Karpas-422 (cell line): ENCODE measurements around the gene NUP54. TPM values are rescaled to one million over a fixed set of nuclear protein-coding genes. Genes with fewer than 3 reads are reported as not detected.

ENCODE experiments used
- DNase-seq: peaks from one replicate; pipeline ENCODE4 v3.0.0-alpha.2; 2015
- H2AFZ ChIP-seq: fragments of 200-600 bp; sonication (generic); 2 replicates; pipeline ENCODE4 v1.6.1; 2014; ENCODE audit warnings: antibody characterized with exemption, low read length, mixed read lengths
- H3K27ac ChIP-seq: fragments of 200-600 bp; sonication (generic); 2 replicates; pipeline ENCODE4 v1.5.1; 2014; ENCODE audit warnings: mild to moderate bottlenecking, low read length, moderate library complexity
- H3K27me3 ChIP-seq: fragments of 200-600 bp; sonication (generic); 2 replicates; pipeline ENCODE4 v1.6.1; 2014; ENCODE audit warnings: low read length, mixed read lengths
- H3K36me3 ChIP-seq: fragments of 200-600 bp; sonication (generic); 2 replicates; pipeline ENCODE4 v1.6.1; 2014; ENCODE audit warnings: low read length, mixed read lengths; ENCODE audit not compliant: insufficient read depth
- H3K4me1 ChIP-seq: fragments of 200-600 bp; sonication (generic); 2 replicates; pipeline ENCODE4 v1.6.1; 2014; ENCODE audit warnings: mild to moderate bottlenecking, low read length, mixed read lengths
- H3K4me2 ChIP-seq: fragments of 200-600 bp; sonication (generic); 2 replicates; pipeline ENCODE4 v1.6.1; 2014; ENCODE audit warnings: low read length, low read depth, mild to moderate bottlenecking; ENCODE audit not compliant: poor library complexity, severe bottlenecking
- H3K4me3 ChIP-seq: fragments of 200-600 bp; sonication (generic); 2 replicates; pipeline ENCODE4 v1.5.1; 2014; ENCODE audit warnings: mild to moderate bottlenecking, antibody characterized with exemption, low read length, mixed read lengths
- H3K79me2 ChIP-seq: fragments of 200-600 bp; sonication (generic); 2 replicates; pipeline ENCODE4 v1.6.1; 2014; ENCODE audit warnings: mild to moderate bottlenecking, low read length, mixed read lengths
- H3K9ac ChIP-seq: fragments of 200-600 bp; sonication (generic); 2 replicates; pipeline ENCODE4 v1.6.0; 2014; ENCODE audit warnings: low read length
- H3K9me2 ChIP-seq: fragments of 200-600 bp; sonication (generic), shearing (Covaris generic); replicated peaks from 2 replicates; pipeline ENCODE4 v1.6.0; 2014; ENCODE audit warnings: mild to moderate bottlenecking, low read length, moderate library complexity; ENCODE audit not compliant: insufficient read depth
- H3K9me3 ChIP-seq: fragments of 300-700, 200-600 bp; sonication (generic); 2 replicates; pipeline ENCODE4 v1.6.1; 2014; ENCODE audit warnings: low read length, mixed read lengths
- H4K20me1 ChIP-seq: fragments of 200-600 bp; sonication (generic); 2 replicates; pipeline ENCODE4 v1.6.1; 2014; ENCODE audit warnings: mild to moderate bottlenecking, antibody characterized with exemption, low read length, low read depth; ENCODE audit not compliant: insufficient read depth
- total RNA-seq: library from RNA; depleted of rRNA; stranded (reverse); fragments of >200 nt; shearing (Covaris generic); gene quantifications from 2 replicates; pipeline ENCODE4 v1.2.3, GENCODE V29; 2014; ENCODE audit warnings: low replicate concordance

Gene NUP54
- total RNA-seq, 1 experiment from 2014 or later, result 26.3 TPM

- DNase-seq, result no peak
- H2AFZ ChIP-seq, result no peak overlapping the region
- H3K27ac ChIP-seq, result no peak overlapping the region
- no peaks in the 10 kb centered on the region for H3K79me2 ChIP-seq
- H3K36me3 ChIP-seq, result no peaks in the 10 kb centered on the region
- no peaks in the 10 kb centered on the region for H3K27me3 ChIP-seq
- no peak overlapping the region for H3K4me3 ChIP-seq
- H3K4me2 ChIP-seq, result no peak overlapping the region
- H3K9me3 ChIP-seq, result no peaks in the 10 kb centered on the region
- no peaks in the 10 kb centered on the region for H3K9me2 ChIP-seq
- no peak overlapping the region for H3K9ac ChIP-seq
- no peaks in the 10 kb centered on the region for H4K20me1 ChIP-seq
- H3K4me1 ChIP-seq, result no peaks in the 10 kb centered on the region
Observed at GRCh38 chr4:76105652-76106051, 42.5 kb downstream of the NUP54 start.

GRCh38 chr4:76096076-76096475 is 52.1 kb downstream of the NUP54 start:
- Histone ChIP-seq H3K27me3 (no peaks in the 10 kb centered on the region), H3K9ac (no peak overlapping the region), H3K4me1 (no peaks in the 10 kb centered on the region), H3K9me2 (no peaks in the 10 kb centered on the region), H3K4me3 (no peak overlapping the region), H3K9me3 (no peaks in the 10 kb centered on the region), H3K4me2 (no peak overlapping the region), H3K79me2 (no peaks in the 10 kb centered on the region), H2AFZ (no peak overlapping the region), H3K27ac (no peak overlapping the region), H4K20me1 (no peaks in the 10 kb centered on the region), H3K36me3 (no peaks in the 10 kb centered on the region)
- no peak for DNase-seq

- DNase-seq, result no peak
- H3K9me2 ChIP-seq, result no peaks in the 10 kb centered on the region
- H3K4me3 ChIP-seq, result no peak overlapping the region
- no peaks in the 10 kb centered on the region for H3K27me3 ChIP-seq
- H3K79me2 ChIP-seq, result no peaks in the 10 kb centered on the region
- H3K9me3 ChIP-seq, result no peaks in the 10 kb centered on the region
- H3K9ac ChIP-seq, result no peak overlapping the region
- no peaks in the 10 kb centered on the region for H3K36me3 ChIP-seq
- H4K20me1 ChIP-seq, result no peaks in the 10 kb centered on the region
- H3K27ac ChIP-seq, result no peak overlapping the region
- no peak overlapping the region for H2AFZ ChIP-seq
- H3K4me1 ChIP-seq, result no peaks in the 10 kb centered on the region
- H3K4me2 ChIP-seq, result no peak overlapping the region
Observed at GRCh38 chr4:76095568-76095967, 52.6 kb downstream of the NUP54 start.

- DNase-seq, result no peak
- Histone ChIP-seq H3K4me1 (no peaks in the 10 kb centered on the region), H3K36me3 (no peaks in the 10 kb centered on the region), H3K9me3 (no peaks in the 10 kb centered on the region), H2AFZ (no peak overlapping the region), H3K9ac (no peak overlapping the region), H3K79me2 (no peaks in the 10 kb centered on the region), H3K27me3 (no peaks in the 10 kb centered on the region), H3K4me2 (no peak overlapping the region), H3K4me3 (no peak overlapping the region), H3K9me2 (no peaks in the 10 kb centered on the region), H3K27ac (no peak overlapping the region), H4K20me1 (no peaks in the 10 kb centered on the region)
Observed at GRCh38 chr4:76091052-76091451, 57.1 kb downstream of the NUP54 start.

- no peaks in the 10 kb centered on the region for H3K79me2 ChIP-seq
- H3K9me2 ChIP-seq, result no peaks in the 10 kb centered on the region
- no peak overlapping the region for H3K4me2 ChIP-seq
- no peak overlapping the region for H2AFZ ChIP-seq
- no peak overlapping the region for H3K27ac ChIP-seq
- H3K4me3 ChIP-seq, result no peak overlapping the region
- no peaks in the 10 kb centered on the region for H3K27me3 ChIP-seq
- no peaks in the 10 kb centered on the region for H3K4me1 ChIP-seq
- H4K20me1 ChIP-seq, result no peaks in the 10 kb centered on the region
- no peaks in the 10 kb centered on the region for H3K36me3 ChIP-seq
- H3K9ac ChIP-seq, result no peak overlapping the region
- H3K9me3 ChIP-seq, result no peaks in the 10 kb centered on the region
- DNase-seq, result no peak
Observed at GRCh38 chr4:76090241-76090691, 57.9 kb downstream of the NUP54 start.

- H3K79me2 ChIP-seq, result no peaks in the 10 kb centered on the region
- no peaks in the 10 kb centered on the region for H3K9me3 ChIP-seq
- H3K4me1 ChIP-seq, result no peaks in the 10 kb centered on the region
- no peak overlapping the region for H3K4me2 ChIP-seq
- H4K20me1 ChIP-seq, result no peaks in the 10 kb centered on the region
- H3K36me3 ChIP-seq, result no peaks in the 10 kb centered on the region
- no peaks in the 10 kb centered on the region for H3K27me3 ChIP-seq
- no peak overlapping the region for H3K27ac ChIP-seq
- no peak overlapping the region for H2AFZ ChIP-seq
- no peak for DNase-seq
- no peak overlapping the region for H3K9ac ChIP-seq
- no peak overlapping the region for H3K4me3 ChIP-seq
- no peaks in the 10 kb centered on the region for H3K9me2 ChIP-seq
Observed at GRCh38 chr4:76088719-76089118, 59.5 kb downstream of the NUP54 start.

- no peak overlapping the region for H2AFZ ChIP-seq
- H4K20me1 ChIP-seq, result no peaks in the 10 kb centered on the region
- H3K27me3 ChIP-seq, result no peaks in the 10 kb centered on the region
- no peaks in the 10 kb centered on the region for H3K4me1 ChIP-seq
- H3K4me2 ChIP-seq, result no peak overlapping the region
- no peak overlapping the region for H3K9ac ChIP-seq
- no peaks in the 10 kb centered on the region for H3K9me3 ChIP-seq
- H3K79me2 ChIP-seq, result no peaks in the 10 kb centered on the region
- DNase-seq, result no peak
- H3K4me3 ChIP-seq, result no peak overlapping the region
- H3K27ac ChIP-seq, result no peak overlapping the region
- no peaks in the 10 kb centered on the region for H3K9me2 ChIP-seq
- no peaks in the 10 kb centered on the region for H3K36me3 ChIP-seq
Observed at GRCh38 chr4:76087007-76087769, 61.0 kb downstream of the NUP54 start.

- no peak overlapping the region for H2AFZ ChIP-seq
- no peaks in the 10 kb centered on the region for H3K36me3 ChIP-seq
- H3K4me3 ChIP-seq, result no peak overlapping the region
- H3K79me2 ChIP-seq, result no peaks in the 10 kb centered on the region
- H3K27ac ChIP-seq, result no peak overlapping the region
- no peaks in the 10 kb centered on the region for H3K9me2 ChIP-seq
- H3K9me3 ChIP-seq, result no peaks in the 10 kb centered on the region
- DNase-seq, result no peak
- H3K4me2 ChIP-seq, result no peak overlapping the region
- H3K27me3 ChIP-seq, result no peaks in the 10 kb centered on the region
- H3K9ac ChIP-seq, result no peak overlapping the region
- H4K20me1 ChIP-seq, result no peaks in the 10 kb centered on the region
- no peaks in the 10 kb centered on the region for H3K4me1 ChIP-seq
Observed at GRCh38 chr4:76084542-76084941, 63.7 kb downstream of the NUP54 start.
